Endothelial cell of umbilical vein (primary cell): Measurements from ENCODE around the gene ADPGK. TPM values are rescaled to one million over a fixed set of nuclear protein-coding genes. Genes with fewer than 3 reads are reported as not detected.
"Not testable (repeated sequence)": the region's sequence is repeated elsewhere in the genome, so short reads cannot be mapped to it uniquely, and the experiment has no call there.

Experiments
- BruUV-seq: library from RNA; stranded (reverse); fragments of 400-500 nt; replicated peaks from 2 replicates; lab custom pipeline; 2021; lab: Mats Ljungman, UMichigan
- CTCF ChIA-PET: fragments of 300-600, 350-600 bp; sonication (Branson Sonifier 250); formaldehyde crosslinking; loops from one replicate; lab custom pipeline; 2021; ENCODE audit warnings: antibody characterized with exemption, inconsistent platforms; lab: Charles Lee
- POLR2A ChIA-PET: fragments of 300-600, 350-600 bp; sonication (Branson Sonifier 250); formaldehyde crosslinking; loops from one replicate; lab custom pipeline; 2021; ENCODE audit warnings: antibody characterized with exemption, inconsistent platforms; lab: Charles Lee
- DNase-seq: peaks from one replicate; pipeline ENCODE4 v3.0.0-alpha.2; 2011; ENCODE audit warnings: low read depth, low spot score
- FAIRE-seq: peaks from 2 replicates; lab custom pipeline; 2011; peaks lifted over from hg19 to GRCh38; lab: Jason Lieb, UNC
- H2AFZ ChIP-seq: 2 replicates; pipeline ENCODE4 v1.6.0; 2012; ENCODE audit warnings: low read depth, low read length, control low read depth, inconsistent platforms
- H3K27ac ChIP-seq: 2 replicates; pipeline ENCODE4 v1.5.1; 2011; ENCODE audit warnings: low read depth, mild to moderate bottlenecking, control low read depth, low read length, moderate library complexity; ENCODE audit not compliant: insufficient read depth
- H3K27me3 ChIP-seq, 2 experiments: 2 replicates each; pipeline versions ENCODE4 v1.6.0 to v1.6.1; 2011; ENCODE audit warnings: low read length in 2 of 2, mixed read lengths in 1 of 2; ENCODE audit not compliant: control insufficient read depth in 2 of 2, insufficient read depth in 2 of 2
- H3K36me3 ChIP-seq, 2 experiments: 2 replicates in 1 of 2; 3 replicates in 1 of 2; pipeline ENCODE4 v1.5.1; 2011; ENCODE audit warnings: low read length in 2 of 2, mild to moderate bottlenecking in 1 of 2, moderate library complexity in 1 of 2; ENCODE audit not compliant: control insufficient read depth in 2 of 2, insufficient read depth in 2 of 2; ENCODE audit errors: extremely low read depth in 1 of 2
- H3K4me1 ChIP-seq: 3 replicates; pipeline ENCODE4 v1.5.1; 2011; ENCODE audit warnings: mild to moderate bottlenecking, low read length; ENCODE audit not compliant: control insufficient read depth, insufficient read depth; ENCODE audit errors: extremely low read depth
- H3K4me2 ChIP-seq: 2 replicates; pipeline ENCODE4 v1.6.1; 2011; ENCODE audit warnings: low read length, control low read depth, mixed read lengths; ENCODE audit not compliant: insufficient read depth
- H3K4me3 ChIP-seq, 3 experiments: fragments of 200-600 bp in 1 of 3; sonication (generic), shearing (Covaris generic) in 1 of 3; replicated peaks in 1 of 3; 2 replicates each; pipeline ENCODE4 v1.5.1; 2011 to 2016; ENCODE audit warnings: control low read depth in 3 of 3, low read length in 3 of 3, mild to moderate bottlenecking in 2 of 3, inconsistent platforms in 1 of 3, low read depth in 1 of 3, moderate library complexity in 1 of 3; ENCODE audit not compliant: insufficient read depth in 1 of 3
- H3K79me2 ChIP-seq: 2 replicates; pipeline ENCODE4 v1.6.0; 2012; ENCODE audit warnings: low read length, inconsistent platforms; ENCODE audit not compliant: control insufficient read depth, insufficient read depth
- H3K9ac ChIP-seq: replicated peaks from 2 replicates; pipeline ENCODE3; 2011; ENCODE audit warnings: low read length, control low read depth; ENCODE audit not compliant: insufficient read depth; ENCODE audit errors: extremely low read depth
- H3K9me1 ChIP-seq: replicated peaks from 3 replicates; pipeline ENCODE4 v1.6.0; 2011; ENCODE audit warnings: mild to moderate bottlenecking, low read length; ENCODE audit not compliant: control insufficient read depth, insufficient read depth; ENCODE audit errors: extremely low read depth
- H3K9me3 ChIP-seq: replicated peaks from 2 replicates; pipeline ENCODE4 v1.5.1; 2012; ENCODE audit warnings: low read length, inconsistent platforms; ENCODE audit not compliant: control insufficient read depth, insufficient read depth
- H4K20me1 ChIP-seq: replicated peaks from 2 replicates; pipeline ENCODE3; 2011; ENCODE audit warnings: mild to moderate bottlenecking, low read length; ENCODE audit not compliant: control insufficient read depth, insufficient read depth; ENCODE audit errors: extremely low read depth
- FOS ChIP-seq: IDR thresholded peaks from 2 replicates; pipeline ENCODE4 v1.6.1; 2011; ENCODE audit warnings: mild to moderate bottlenecking, low read length, moderate library complexity, borderline replicate concordance; ENCODE audit not compliant: insufficient read depth
- JUN ChIP-seq: IDR thresholded peaks from 2 replicates; pipeline ENCODE4 v1.6.1; 2011; ENCODE audit warnings: borderline replicate concordance, low read depth; ENCODE audit not compliant: insufficient read length, insufficient read depth
- POLR2AphosphoS5 ChIP-seq: IDR thresholded peaks from 2 replicates; pipeline ENCODE4 v1.6.1; 2012; ENCODE audit warnings: low read depth, mild to moderate bottlenecking, control low read depth, low read length, moderate library complexity; ENCODE audit not compliant: insufficient read depth
- dilution Hi-C: fragments of 300-500 bp; cut with MboI; formaldehyde crosslinking; loops from one replicate; pipeline ENCODE4 v1.15.0; 2019; ENCODE audit warnings: low sequenced_read_pairs; ENCODE audit not compliant: extremely low pct_ligation_motif_present
- intact Hi-C: fragments of 100-400 bp; cut with micrococcal nuclease; formaldehyde crosslinking; loops from one replicate; pipeline ENCODE4 v1.10.0; 2022
- polyA plus RNA-seq, 4 experiments: library from polyadenylated mRNA; depleted of rRNA in 3 of 4; stranded (reverse) in 3 of 4; unstranded in 1 of 4; fragments of >200 nt; gene quantifications; 2 replicates each; pipeline versions ENCODE4 v1.2.1 to v1.2.3, GENCODE V29; 2011 to 2012; ENCODE audit warnings: missing spikeins in 1 of 4
- total RNA-seq: library from RNA; stranded (reverse); gene quantifications from 2 replicates; pipeline ENCODE4 v1.2.3, GENCODE V29; 2021
- TF ChIP-seq, protein P1 (sequence below), 2 donors: IDR thresholded peaks; 1 replicate in 1 of 2; 2 replicates in 1 of 2; pipeline ENCODE4 v1.5.1; 2011; ENCODE audit warnings: low read length in 2 of 2, mild to moderate bottlenecking in 2 of 2, moderate library complexity in 2 of 2, control low read depth in 1 of 2, inconsistent platforms in 1 of 2, low read depth in 1 of 2; ENCODE audit not compliant: insufficient read depth in 1 of 2; ENCODE audit errors: extremely low read depth in 1 of 2

Gene ADPGK
- total and polyA plus RNA-seq, 2 donors (not counting 3 experiments of a cell fraction or from before 2014, with no cell fraction given), result 51.0 to 57.1 TPM

GRCh38 chr15:72724028-72724427 lies 59.5 kb downstream of the ADPGK start:
- no TSS peak for BruUV-seq
- H3K4me1 ChIP-seq, result no peaks in the 10 kb centered on the region
- no peaks in the 10 kb centered on the region for H3K79me2 ChIP-seq
- H3K9me1 ChIP-seq, result no peaks in the 10 kb centered on the region
- ChIA-PET CTCF (interaction anchor here (0.6 to 1.6 kb wide), 3 partner anchors 11 to 129 kb away, joined by 3 to 4 read pairs (median 4); no protein-coding TSS in a partner anchor), POLR2A (no interaction called here)
- no peak for DNase-seq
- dilution Hi-C loops, result no loop called here
- FAIRE-seq, result no peak
- H3K9ac ChIP-seq, result no peak overlapping the region
- H3K4me2 ChIP-seq, result no peak overlapping the region
- H2AFZ ChIP-seq, result no peak overlapping the region
- no peak overlapping the region for H3K4me3 ChIP-seq
- no peak overlapping the region for H3K27ac ChIP-seq
- H4K20me1 ChIP-seq, result no peaks in the 10 kb centered on the region
- TF ChIP-seq JUN (no peak), FOS (peak; percentile 10)
- intact Hi-C loops, result loop anchor here (5.0 kb wide), 1 partner anchor 58 kb away; the partner anchor contains the start of gene ADPGK
- H3K9me3 ChIP-seq, result no peaks in the 10 kb centered on the region
- no peaks in the 10 kb centered on the region for H3K27me3 ChIP-seq
- H3K36me3 ChIP-seq, result no peaks in the 10 kb centered on the region

DNA sequence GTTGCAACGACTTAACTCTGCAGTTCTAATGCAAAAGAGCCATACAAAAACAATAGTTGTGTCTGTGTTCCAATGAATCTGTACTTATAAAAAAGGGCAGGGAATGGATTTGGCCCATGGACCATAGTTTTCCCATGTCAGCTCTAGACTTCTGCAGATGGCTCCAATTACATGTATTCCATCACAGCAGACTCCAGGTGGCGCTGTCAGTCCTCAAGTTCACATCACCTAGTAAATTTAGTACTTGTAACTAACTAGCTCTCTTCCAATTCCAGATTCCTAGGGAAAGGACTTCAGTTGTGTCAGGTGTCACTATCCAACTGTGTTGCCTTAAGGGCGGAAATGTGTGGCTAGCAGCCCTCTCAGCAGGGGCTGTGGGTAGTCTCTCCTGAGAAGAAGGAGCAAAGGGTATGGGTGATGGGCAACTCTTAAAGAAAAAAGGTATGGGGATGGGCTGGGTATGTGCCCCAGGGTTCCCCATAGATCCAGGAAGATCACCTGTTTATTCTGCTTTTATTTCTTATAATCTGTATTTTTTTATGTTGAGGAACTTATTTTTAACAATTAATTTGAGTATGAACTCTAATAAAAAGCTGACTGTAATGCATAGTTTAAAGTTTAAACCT lies 61.4 kb downstream of the ADPGK start:
- no peaks in the 10 kb centered on the region for H3K79me2 ChIP-seq
- peaks cover 0 to 3% of the 10 kb centered on the region in 2 experiments for H3K36me3 ChIP-seq
- POLR2A ChIA-PET, result interaction anchor here (0.6 kb wide), 1 partner anchor 22 kb away, joined by 3 read pairs; no protein-coding TSS in a partner anchor
- intact Hi-C loops, result loop anchor here (1.0 to 5.0 kb wide), 3 partner anchors 60 to 551 kb away; partner anchors contain the start of gene ADPGK
- TF ChIP-seq POLR2AphosphoS5, result no peak
- TF ChIP-seq, protein P1, sequence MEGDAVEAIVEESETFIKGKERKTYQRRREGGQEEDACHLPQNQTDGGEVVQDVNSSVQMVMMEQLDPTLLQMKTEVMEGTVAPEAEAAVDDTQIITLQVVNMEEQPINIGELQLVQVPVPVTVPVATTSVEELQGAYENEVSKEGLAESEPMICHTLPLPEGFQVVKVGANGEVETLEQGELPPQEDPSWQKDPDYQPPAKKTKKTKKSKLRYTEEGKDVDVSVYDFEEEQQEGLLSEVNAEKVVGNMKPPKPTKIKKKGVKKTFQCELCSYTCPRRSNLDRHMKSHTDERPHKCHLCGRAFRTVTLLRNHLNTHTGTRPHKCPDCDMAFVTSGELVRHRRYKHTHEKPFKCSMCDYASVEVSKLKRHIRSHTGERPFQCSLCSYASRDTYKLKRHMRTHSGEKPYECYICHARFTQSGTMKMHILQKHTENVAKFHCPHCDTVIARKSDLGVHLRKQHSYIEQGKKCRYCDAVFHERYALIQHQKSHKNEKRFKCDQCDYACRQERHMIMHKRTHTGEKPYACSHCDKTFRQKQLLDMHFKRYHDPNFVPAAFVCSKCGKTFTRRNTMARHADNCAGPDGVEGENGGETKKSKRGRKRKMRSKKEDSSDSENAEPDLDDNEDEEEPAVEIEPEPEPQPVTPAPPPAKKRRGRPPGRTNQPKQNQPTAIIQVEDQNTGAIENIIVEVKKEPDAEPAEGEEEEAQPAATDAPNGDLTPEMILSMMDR (IDR thresholded peaks at IDR 0.05; ENCODE audit: extremely low read depth in 1 of 2, insufficient read depth in 1 of 2, low read depth in 1 of 2, low read length in 2 of 2), result peak; percentile 74 to 77
- CTCF ChIA-PET, result interaction anchor here (0.6 to 3.5 kb wide), 58 partner anchors 9 to 558 kb away, joined by 3 to 106 read pairs (median 5); partner anchors contain the start of genes ADPGK, BBS4 and HIGD2B
- H3K9ac ChIP-seq, result no peak overlapping the region
- H3K9me3 ChIP-seq, result no peaks in the 10 kb centered on the region
- DNase-seq (peak; percentile 66), FAIRE-seq (peak; percentile 75)
- no peak overlapping the region for H2AFZ ChIP-seq
- dilution Hi-C loops, result no loop called here
- H3K4me3 ChIP-seq, result no peak overlapping the region
- H3K4me2 ChIP-seq, result no peak overlapping the region
- BruUV-seq, result no TSS peak
- no peaks in the 10 kb centered on the region for H3K27me3 ChIP-seq
- no peaks in the 10 kb centered on the region for H3K4me1 ChIP-seq
- no peaks in the 10 kb centered on the region for H4K20me1 ChIP-seq
- no peaks in the 10 kb centered on the region for H3K9me1 ChIP-seq
- H3K27ac ChIP-seq, result no peak overlapping the region

GRCh38 chr15:72708551-72709303 lies 74.8 kb downstream of the ADPGK start:
- H3K9ac ChIP-seq, result not testable (repeated sequence)
- CTCF ChIA-PET, result interaction anchor here (0.8 to 3.4 kb wide), 2 partner anchors 14 kb away, joined by 3 to 14 read pairs; no protein-coding TSS in a partner anchor

More at GRCh38 chr15:72708551-72709303, 74.8 kb downstream of the ADPGK start:
- H3K9me1 ChIP-seq, H3K9me3 ChIP-seq, intact Hi-C loops, H3K27me3 ChIP-seq, FAIRE-seq, H2AFZ ChIP-seq, H3K4me1 ChIP-seq, H3K4me2 ChIP-seq, H3K79me2 ChIP-seq, H3K4me3 ChIP-seq, H3K36me3 ChIP-seq, dilution Hi-C loops, DNase-seq, POLR2A ChIA-PET, BruUV-seq, H3K27ac ChIP-seq, H4K20me1 ChIP-seq: not testable (repeated sequence)
